ENCODE data around the gene EXO1. TPM values are rescaled to one million over a fixed set of nuclear protein-coding genes. Genes with fewer than 3 reads are reported as not detected.

Gene EXO1
- total and polyA plus RNA-seq, 11 donors = 0.07 to 4.1 (median 0.55) TPM; not detected in 5

- TF ChIP-seq POLR2A (IDR thresholded peaks at IDR 0.05) = no peak
- TF ChIP-seq CTCF (IDR thresholded peaks at IDR 0.05) = no peak
- DNase-seq = no peak
- intact Hi-C loops (cut with DNase I) = loop anchor here (2.0 to 10.0 kb wide), 7 partner anchors 88 to 121 kb away; partner anchors contain the start of gene MAP1LC3C (in 6 of the 10)
Measured at GRCh38 chr1:241896670-241896962, 48.6 kb downstream of the EXO1 start.

GRCh38 chr1:241899210-241899609, 51.2 kb downstream of the EXO1 start:
- no peak overlapping the region for H3K4me3 ChIP-seq
- 83 to 95% (median 93%) methylated on average over 5 of the region's 5 CpGs for WGBS, 4 donors
- H3K27me3 ChIP-seq = no peaks in the 10 kb centered on the region
- ATAC-seq = no peak
- intact Hi-C loops (cut with DNase I) = loop anchor here (5.0 to 10.0 kb wide), 6 partner anchors 86 to 118 kb away; partner anchors contain the start of gene MAP1LC3C (in 6 of the 10)
- no peaks in the 10 kb centered on the region for H3K9me3 ChIP-seq
- no peak for DNase-seq
- no peak for TF ChIP-seq POLR2A (IDR thresholded peaks at IDR 0.05)
- no peak for TF ChIP-seq CTCF (IDR thresholded peaks at IDR 0.05)
- no peaks in the 10 kb centered on the region for H3K36me3 ChIP-seq
- H3K27ac ChIP-seq = no peak overlapping the region
- H3K4me1 ChIP-seq = no peaks in the 10 kb centered on the region

More at GRCh38 chr1:241896670-241896962, 48.6 kb downstream of the EXO1 start:
- no peak overlapping the region for H3K4me3 ChIP-seq
- no peaks in the 10 kb centered on the region for H3K36me3 ChIP-seq
- no peak overlapping the region for H3K27ac ChIP-seq
- ATAC-seq = no peak
- no peaks in the 10 kb centered on the region for H3K4me1 ChIP-seq
- no peaks in the 10 kb centered on the region for H3K9me3 ChIP-seq
- H3K27me3 ChIP-seq = no peaks in the 10 kb centered on the region

GRCh38 chr1:241900381-241900780, 52.4 kb downstream of the EXO1 start:
- intact Hi-C loops (cut with DNase I) = no loop called here
- no peaks in the 10 kb centered on the region for H3K4me1 ChIP-seq

GRCh38 chr1:241902391-241903065, 54.5 kb downstream of the EXO1 start:
- H3K4me1 ChIP-seq = no peaks in the 10 kb centered on the region
- no peak overlapping the region for H3K27ac ChIP-seq
- DNase-seq = no peak
- H3K36me3 ChIP-seq = no peaks in the 10 kb centered on the region
- no peaks in the 10 kb centered on the region for H3K27me3 ChIP-seq
- intact Hi-C loops (cut with DNase I) = no loop called here
- no peak for ATAC-seq
- WGBS, 4 donors = 53 to 66% (median 57%) methylated on average over 5 of the region's 5 CpGs
- no peak overlapping the region for H3K4me3 ChIP-seq
- H3K9me3 ChIP-seq = no peaks in the 10 kb centered on the region
- TF ChIP-seq POLR2A (IDR thresholded peaks at IDR 0.05) (no peak), CTCF (IDR thresholded peaks at IDR 0.05) (no peak)

More at GRCh38 chr1:241900381-241900780, 52.4 kb downstream of the EXO1 start:
- TF ChIP-seq CTCF (IDR thresholded peaks at IDR 0.05) = no peak
- no peak for TF ChIP-seq POLR2A (IDR thresholded peaks at IDR 0.05)
- Histone ChIP-seq H3K4me3 (no peak overlapping the region), H3K36me3 (no peaks in the 10 kb centered on the region), H3K27ac (no peak overlapping the region), H3K9me3 (no peaks in the 10 kb centered on the region), H3K27me3 (no peaks in the 10 kb centered on the region)
- ATAC-seq = no peak
- no peak for DNase-seq
